NCI-H748 treated with DMSO at 0.1 percent for 48 hours (cell line): ENCODE results near the gene TNS1.
"Not testable (repeated sequence)": the region's sequence is repeated elsewhere in the genome, so short reads cannot be mapped to it uniquely, and the experiment has no call there.

Experiments
- DNase-seq: peaks from one replicate; lab custom pipeline; 2025; lab: John Stamatoyannopoulos, UW

Gene TNS1

DNA sequence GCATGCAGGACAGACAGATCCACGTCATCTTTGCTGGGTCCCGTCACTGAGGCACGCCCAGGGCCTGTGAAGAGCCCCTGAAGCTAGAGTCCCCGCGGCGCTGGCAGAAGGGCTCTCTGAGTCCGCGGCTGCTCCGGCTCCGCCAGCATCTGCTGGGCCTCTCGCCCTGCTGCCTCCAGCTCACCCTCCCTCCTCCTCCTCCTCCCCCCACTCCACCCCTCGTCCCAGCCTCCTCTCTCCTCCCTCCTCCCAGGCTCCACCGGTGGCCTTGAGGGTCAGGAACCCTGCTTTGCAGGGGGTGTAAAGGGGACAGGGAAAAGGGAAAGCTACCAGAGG lies at the start of gene TNS1:
TNS1 (minus strand) TSS at position 151 of the 336 bp plus-strand sequence; CDS start at position 28, 123 bp downstream.
- DNase-seq, result no peak

DNA sequence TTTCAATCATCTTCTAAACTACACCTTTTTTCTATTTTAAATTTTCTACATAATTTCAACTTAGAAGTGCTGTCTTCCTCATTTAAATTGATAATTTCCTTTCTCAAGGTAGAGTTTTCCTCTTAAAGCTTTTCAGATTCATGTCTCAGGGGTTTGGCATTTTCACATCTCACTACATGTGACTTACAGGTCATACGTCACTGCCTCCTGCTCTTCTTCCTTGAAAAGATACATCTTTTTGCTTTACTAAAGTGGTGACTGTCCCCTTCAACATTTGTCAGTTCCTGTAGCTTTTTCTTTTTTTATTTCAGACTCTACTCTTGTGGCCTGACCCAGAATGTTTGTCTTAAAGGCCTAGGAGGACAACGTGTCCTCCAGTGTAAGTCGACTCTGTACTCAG lies 49.1 kb upstream of the TNS1 start:
- DNase-seq, result no peak

- DNase-seq, result no peak
Measured at GRCh38 chr2:218047536-218048225, 44.9 kb upstream of the TNS1 start.

GRCh38 chr2:218046238-218046637 lies 43.4 kb upstream of the TNS1 start:
- DNase-seq, result no peak

DNA sequence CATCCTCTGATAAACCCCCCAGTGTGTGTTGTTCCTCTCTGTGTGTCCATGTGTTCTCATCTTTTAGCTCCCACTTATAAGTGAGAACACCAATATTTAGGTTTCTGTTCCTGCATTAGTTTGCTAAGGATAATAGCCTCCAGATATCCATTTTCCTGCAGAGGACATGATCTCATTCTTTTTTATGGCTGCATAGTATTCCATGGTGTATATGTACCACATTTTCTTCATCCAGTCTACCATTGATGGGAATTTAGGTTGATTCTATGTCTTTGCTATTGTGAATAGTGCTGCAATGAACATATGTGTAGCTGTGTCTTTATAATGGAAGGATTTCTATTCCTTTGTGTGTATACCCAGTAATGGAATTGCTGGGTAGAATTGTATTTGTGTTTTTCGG lies 41.8 kb upstream of the TNS1 start:
- not testable (repeated sequence) for DNase-seq

DNA sequence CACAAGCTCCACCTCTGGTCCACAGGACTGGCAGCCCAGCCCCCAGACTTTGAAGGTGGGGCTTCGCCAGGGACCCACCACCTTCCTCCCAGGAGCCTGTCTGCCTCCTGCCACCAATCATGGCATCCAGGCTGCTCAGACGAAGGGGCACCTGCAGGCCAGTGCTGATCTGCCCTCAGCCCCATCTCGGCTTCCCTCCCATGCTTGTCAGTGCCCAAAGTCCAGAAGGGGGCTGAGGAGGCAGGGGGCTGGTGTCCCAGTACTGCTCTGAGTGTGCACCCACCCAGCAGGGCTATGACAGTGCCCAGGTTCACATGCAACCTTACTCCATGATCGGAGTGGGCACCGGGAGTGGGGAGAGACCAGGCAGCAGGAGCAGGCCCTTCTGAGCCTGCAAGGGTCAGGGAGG lies 40.9 kb upstream of the TNS1 start:
- DNase-seq, result no peak

GRCh38 chr2:218043100-218043499 lies 40.3 kb upstream of the TNS1 start:
- no peak for DNase-seq

DNA sequence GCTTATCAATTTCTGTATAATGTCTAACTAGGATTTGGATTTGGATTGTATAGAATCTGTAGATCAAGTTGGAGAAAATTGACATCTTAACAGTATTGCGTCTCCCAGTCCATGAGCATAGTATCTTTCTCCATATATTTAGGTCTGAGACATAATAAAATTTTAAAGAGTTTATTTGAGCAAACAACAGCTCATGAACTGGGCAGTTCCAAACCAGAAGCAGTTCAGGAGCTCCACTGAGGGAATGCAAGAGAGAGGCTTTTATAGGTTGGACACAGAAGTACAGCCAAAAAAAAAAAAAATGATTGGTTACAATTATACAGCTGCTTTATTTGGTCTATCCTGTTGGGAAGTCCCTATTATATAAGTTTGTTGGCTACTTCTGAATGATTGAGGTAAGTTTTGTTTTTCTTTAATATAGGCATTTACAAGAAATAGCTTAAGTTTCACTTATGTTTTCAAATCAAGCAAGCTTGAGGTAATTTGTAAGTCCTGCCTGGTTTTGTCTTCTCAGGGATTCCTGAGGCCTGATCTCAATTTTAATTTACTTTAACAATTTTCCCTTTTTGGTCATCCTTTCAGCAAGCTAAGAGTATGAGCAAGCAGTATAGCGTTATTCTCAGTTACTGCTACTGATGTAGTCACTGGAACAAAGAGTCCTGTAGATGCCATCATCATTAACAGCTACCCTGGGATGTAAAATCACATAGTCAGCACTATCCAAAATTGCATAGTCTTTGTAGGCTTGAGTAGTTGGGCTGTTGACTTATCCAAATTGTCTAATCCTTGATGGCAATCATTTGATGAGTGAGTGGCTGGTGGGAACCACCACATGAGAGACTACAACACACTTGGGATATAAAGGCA lies 38.7 kb upstream of the TNS1 start:
- no peak for DNase-seq

DNA sequence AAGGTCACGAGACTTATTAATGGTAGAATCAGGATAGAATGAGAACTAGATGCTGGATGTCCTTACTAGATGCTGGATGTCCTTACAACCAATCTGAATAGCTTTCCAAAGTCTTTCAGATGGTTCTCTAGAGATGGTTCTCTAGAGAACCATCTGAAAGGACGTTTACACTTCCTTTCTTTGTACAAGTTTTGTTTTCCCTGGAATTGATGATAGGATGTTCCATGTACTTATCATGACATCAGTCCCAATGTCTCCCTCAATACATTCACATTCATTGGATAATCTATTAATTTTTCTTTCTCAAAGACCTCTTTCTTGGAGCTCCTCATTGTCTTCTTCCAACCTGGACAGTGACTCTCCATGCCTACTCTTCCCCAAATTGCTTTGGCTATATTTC lies 38.1 kb upstream of the TNS1 start:
- DNase-seq, result no peak

DNA sequence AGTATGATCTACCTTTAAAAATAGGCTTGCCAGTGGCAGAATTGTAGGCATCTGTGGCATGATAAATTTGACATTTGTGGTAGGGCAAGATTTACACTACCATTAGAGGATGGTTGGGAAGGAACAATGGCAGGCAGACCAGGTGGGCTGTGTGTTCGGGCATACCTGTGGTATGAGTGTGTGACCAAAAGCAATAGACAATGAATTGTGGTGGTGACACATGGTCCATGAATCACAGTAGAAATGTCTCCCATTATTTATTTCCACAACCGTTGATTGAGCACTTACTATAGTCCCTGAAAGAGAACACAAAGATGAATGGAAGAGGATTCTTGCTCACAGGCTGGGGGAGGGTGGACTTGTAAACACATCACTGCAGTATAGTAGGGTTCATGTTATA lies 36.4 kb upstream of the TNS1 start:
- DNase-seq, result no peak

DNA sequence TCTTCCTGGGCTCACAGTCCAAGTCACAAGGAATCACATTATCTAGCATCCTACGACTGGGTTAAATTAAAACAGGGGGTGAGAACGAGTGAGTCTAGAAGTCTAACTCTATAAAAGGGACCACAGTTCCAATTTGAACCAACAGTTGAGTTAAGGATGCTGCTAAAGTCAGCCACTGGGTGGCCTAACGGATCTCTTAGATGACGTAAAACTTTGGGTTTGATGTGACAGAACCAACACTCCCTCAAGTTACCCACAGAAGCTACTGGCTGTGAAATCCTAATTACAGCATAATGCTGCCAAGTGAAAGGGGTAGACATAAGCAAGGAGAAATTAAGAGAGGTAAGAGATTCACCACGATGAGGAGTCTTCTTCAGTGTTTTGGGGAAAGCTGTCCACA lies 33.6 kb upstream of the TNS1 start:
- no peak for DNase-seq

DNA sequence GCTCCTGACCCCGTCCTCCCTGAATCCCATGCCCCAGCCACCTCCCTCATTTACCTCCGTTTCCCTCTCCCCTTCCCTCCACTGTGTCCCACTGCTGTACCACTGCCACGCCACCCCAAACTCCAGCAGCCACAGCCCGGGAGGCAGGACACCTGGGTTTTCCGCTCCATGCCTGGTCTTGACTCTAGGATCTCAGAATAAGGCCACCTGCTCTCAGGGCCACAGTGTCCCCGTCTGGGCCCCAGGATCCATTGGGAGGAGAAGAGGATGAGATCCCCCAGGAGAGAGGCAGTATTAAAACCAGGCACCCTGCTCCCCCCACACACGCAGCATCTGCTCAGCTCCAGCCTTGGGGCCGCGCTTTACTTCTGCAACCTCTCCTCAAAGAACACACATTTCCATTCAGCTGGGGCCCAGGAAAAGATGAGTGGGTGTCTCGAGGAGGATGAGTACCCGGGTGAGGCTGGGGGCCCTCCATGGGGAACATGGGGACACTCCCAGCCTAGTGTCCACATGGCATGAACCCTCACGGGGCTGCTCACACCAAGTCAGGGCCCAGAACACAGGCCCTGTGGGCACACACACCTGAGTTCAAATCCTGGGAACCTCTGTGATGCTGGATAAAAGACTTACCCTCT lies 32.8 kb upstream of the TNS1 start:
- no peak for DNase-seq

GRCh38 chr2:218034497-218035213 lies 31.9 kb upstream of the TNS1 start:
- peak; percentile 7 for DNase-seq

GRCh38 chr2:218033590-218034496 lies 31.0 kb upstream of the TNS1 start:
- DNase-seq, result no peak

- DNase-seq, result no peak
Measured at GRCh38 chr2:218033208-218033589, 30.4 kb upstream of the TNS1 start.

DNA sequence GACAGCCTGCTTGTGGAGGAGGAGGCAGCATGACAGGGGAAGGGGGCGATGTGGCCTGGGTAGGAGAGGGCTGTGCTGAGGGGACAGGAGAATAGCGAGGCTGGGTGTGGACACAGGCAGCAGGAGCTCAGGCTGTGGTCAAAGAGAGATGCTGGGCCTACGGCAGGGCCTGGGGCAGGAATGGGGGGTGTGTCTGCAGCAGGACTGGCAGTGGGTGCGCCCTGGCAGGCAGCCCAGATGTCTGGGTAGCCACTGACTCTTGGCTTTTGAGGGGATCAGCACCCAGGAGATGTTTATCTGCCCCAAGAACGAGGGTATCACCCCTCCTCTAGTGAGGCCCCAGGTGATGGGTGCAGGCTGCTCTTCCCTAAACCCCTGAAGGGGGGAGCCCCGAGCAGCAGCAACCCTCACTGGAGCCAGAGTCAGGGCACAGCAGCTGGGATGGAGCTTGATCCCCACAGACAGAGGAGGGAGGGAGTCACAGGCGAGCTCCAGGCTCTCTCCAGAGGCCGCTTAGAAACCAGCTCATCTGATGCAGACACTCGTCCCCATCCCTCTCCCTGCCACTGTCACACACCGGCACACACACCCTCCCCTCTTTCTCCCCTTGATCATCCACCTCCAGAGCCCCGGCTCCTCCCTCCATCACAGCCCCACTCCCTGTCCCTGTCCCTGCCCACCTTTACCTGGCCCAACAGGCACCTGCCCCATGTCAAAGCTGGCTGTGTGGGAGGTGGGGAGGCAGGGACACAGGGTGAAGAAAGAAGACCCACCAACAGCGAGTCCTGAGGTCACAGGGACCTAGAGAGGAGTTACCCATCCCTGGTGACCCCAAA lies 29.8 kb upstream of the TNS1 start:
- no peak for DNase-seq

DNA sequence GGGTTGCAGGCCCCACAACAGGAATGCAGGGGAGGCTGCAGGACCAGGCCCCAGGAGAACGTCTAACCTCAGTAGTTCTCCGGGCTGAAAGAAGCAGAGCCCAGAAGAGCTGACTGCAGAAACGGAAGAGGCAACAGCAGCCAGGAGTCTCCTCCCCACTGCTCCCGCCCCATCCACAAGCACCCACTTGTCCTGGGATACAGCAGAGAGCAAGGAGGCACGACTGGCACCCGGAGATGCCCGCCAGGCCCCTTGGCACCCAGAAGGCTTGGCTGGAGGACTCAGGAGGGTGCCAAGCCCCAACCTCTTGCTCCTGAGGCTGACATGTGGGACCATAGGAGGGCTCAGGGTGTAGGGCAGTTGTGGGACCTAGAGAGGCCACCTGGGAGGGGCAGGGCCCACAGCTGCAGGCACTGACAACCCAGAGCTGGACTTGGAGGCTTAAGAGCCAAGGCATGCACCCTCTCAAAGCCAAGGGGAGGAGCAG lies 29.0 kb upstream of the TNS1 start:
- DNase-seq, result no peak

DNA sequence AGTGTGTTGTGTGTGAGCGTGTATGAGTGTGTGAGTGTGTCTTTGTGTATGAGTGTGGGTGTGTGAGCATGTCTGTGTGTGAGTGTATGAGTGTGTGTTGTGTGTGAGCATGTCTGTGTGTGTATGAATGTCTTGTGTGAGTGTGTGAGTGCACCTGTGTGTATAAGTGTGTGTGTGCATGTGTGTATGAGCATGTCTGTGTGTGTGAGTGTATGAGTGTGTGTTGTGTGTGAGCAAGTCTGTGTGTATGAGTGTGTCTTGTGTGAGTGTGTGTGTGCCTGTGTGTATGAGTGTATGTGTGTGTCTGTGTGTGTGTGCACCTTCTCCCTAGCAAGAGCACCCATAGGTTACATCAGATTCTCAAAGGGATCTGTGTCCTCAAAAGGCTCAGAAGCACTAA lies 28.5 kb upstream of the TNS1 start:
- no peak for DNase-seq

GRCh38 chr2:218030409-218031195 lies 27.8 kb upstream of the TNS1 start:
- no peak for DNase-seq
